GM19372 (cell line): ENCODE data around the gene ZNF559.

ENCODE experiments used
- ATAC-seq: cut with Tn5 transposase; IDR thresholded peaks from one replicate; pipeline ENCODE4 v1.9.1; 2021; ENCODE audit warnings: mild to moderate bottlenecking, low read depth, moderate library complexity; ENCODE audit not compliant: unreplicated experiment

The ZNF559 gene

GRCh38 chr19:9352505-9352904, 28.5 kb downstream of the ZNF559 start:
- ATAC-seq, result no peak

- ATAC-seq, result no peak
These were observed 29.0 kb downstream of the ZNF559 start for GRCh38 chr19:9353011-9353410.

- no peak for ATAC-seq
These were observed 30.7 kb downstream of the ZNF559 start for GRCh38 chr19:9354651-9355050.

- no peak for ATAC-seq
These were observed 38.9 kb downstream of the ZNF559 start, which contains the start of gene ZNF177 for GRCh38 chr19:9362905-9363304. Gene ZNF177, plus strand, starts transcription at chr19:9363013. Its CDS starts 15,299 bp downstream, at chr19:9378312.

- no peak for ATAC-seq
These were observed 47.0 kb downstream of the ZNF559 start for GRCh38 chr19:9370738-9371619.

- no peak for ATAC-seq
These were observed 57.4 kb downstream of the ZNF559 start for GRCh38 chr19:9381361-9381785.
